IPS-18c (cell line): ENCODE results near the gene ITIH4.

Experiments
- H3K4me3 ChIP-seq: 2 replicates; pipeline ENCODE4 v1.7.0; 2013; ENCODE audit warnings: low read depth, mild to moderate bottlenecking, low read length, moderate library complexity; ENCODE audit not compliant: insufficient read depth
- H3K9me3 ChIP-seq: one replicate; pipeline ENCODE4 v1.6.1; 2013; ENCODE audit warnings: mild to moderate bottlenecking, low read length, moderate library complexity; ENCODE audit not compliant: control insufficient read depth, insufficient read depth

ITIH4 gene

DNA sequence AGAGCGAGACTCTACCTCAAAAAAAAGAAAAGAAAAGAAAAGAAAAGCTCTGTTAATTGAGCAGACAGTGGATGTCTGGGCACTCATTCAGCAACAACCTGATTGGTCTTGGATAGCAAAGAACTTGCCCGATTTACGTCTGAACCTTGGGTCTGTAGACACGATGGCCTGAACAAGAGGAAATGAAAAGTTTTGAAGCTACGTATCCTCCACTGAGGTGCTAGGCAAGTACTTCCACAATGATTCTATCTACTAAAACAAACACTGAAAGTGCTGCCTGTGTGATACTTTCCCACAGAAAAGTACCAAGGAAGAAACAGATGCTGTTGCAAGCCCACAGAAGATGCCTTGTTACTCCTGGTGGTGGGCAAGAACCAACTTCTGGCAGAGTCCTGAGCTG lies 26.2 kb upstream of the ITIH4 start:
- H3K9me3 ChIP-seq: peaks cover 2% of the 10 kb centered on the region
- H3K4me3 ChIP-seq: no peak overlapping the region

DNA sequence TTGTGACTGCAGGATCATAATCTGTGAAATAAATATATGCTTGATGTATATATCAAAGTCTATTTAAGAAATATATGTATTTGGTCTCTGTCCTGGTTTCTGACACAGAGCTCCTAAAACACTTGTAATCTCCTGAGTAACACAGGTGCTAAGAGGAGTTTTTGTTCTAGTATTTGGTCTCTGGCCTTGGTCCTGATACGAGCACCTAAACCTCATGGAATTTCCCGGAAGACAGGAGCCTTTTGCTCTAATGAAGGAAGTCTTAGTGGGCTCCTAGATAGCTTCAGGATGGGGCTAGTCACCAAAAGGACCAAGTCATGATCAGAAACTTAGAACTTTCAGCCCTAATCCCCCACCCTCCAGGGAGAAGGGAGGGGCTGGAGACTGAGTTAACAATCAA lies 23.5 kb upstream of the ITIH4 start:
- no peaks in the 10 kb centered on the region for H3K9me3 ChIP-seq
- H3K4me3 ChIP-seq: no peak overlapping the region

DNA sequence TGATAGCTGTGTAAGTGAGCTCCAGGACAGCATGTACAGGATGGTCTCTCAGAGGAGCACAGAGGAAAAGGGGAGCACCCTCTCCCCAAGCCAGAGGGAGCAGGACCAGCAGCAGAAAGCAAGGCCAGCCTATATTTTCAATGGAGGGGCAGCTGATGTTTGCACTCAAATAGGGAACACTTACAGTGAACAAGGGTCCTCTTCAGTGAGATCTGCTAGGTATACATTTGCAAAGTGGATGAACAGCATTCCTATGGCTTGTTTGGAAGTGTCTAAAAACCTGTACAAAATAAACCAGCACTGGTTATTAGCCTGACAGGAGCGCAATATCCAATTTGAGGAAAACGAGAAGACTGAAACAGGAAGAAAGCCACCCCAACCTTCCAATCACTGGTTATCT lies 21.9 kb upstream of the ITIH4 start:
- no peaks in the 10 kb centered on the region for H3K9me3 ChIP-seq

DNA sequence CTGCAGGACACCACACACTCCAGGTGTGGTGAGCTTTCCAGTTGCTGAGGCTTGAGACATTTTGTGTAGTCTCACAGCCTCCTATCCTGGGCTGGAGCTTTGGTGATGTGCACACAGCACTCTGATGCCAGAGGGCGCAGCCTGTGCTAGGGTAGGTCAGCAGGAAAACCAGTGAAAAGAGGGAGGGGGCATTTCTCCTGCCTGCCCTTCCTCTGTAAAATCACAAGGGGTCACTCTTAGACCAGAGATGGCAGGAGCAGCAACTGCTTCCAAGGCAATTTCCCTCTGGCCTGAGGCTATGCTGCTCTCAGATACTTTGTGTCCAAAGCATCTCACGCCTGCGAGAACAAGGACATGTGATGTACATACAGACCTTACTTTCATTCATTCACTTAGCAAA lies 20.9 kb upstream of the ITIH4 start:
- no peak overlapping the region for H3K4me3 ChIP-seq
- no peaks in the 10 kb centered on the region for H3K9me3 ChIP-seq

More for the DNA sequence above, 21.9 kb upstream of the ITIH4 start:
- H3K4me3 ChIP-seq: no peak overlapping the region

DNA sequence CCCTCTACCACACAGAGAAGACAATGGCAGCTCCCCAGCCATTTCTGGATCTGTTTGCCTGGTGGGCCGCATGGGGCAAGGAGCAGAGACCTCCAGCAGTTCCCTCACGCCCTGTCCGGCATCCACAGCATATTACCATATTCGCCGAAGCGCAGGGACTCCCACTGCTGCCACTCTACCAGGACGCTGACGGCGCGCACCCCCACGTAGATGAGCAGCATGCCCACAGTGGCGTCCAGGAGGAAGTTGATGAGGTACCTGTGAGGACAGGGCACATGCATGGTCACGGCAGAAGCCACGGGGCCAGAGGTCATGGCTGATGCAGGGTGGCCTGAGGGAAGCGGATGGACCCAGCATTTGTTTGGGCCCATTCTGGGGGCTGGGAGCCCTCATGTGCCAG lies 19.2 kb upstream of the ITIH4 start:
- no peaks in the 10 kb centered on the region for H3K9me3 ChIP-seq

DNA sequence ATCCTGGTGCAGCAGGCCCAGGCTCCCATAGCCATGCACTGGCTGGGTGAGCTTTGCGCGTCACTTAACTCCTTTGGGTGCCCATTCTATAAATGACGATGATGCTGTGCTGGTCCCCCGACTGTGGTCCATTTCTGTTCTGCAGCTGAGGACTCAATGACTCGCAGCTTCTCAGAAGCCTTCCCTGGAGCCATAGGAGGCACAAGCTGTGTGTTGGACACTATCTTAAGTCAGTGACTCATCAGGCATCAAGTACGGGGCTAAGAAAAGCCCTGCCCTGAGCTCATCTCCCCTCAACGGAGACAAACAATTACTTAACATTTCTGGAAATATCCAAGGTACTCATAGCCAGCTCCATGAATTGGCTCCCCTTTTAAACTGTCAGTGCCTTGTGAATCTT lies 18.1 kb upstream of the ITIH4 start:
- Histone ChIP-seq H3K9me3 (no peaks in the 10 kb centered on the region), H3K4me3 (no peak overlapping the region)

More for the DNA sequence above, 19.2 kb upstream of the ITIH4 start:
- no peak overlapping the region for H3K4me3 ChIP-seq

GRCh38 chr3:52847726-52848125 lies 17.3 kb upstream of the ITIH4 start:
- Histone ChIP-seq H3K4me3 (no peak overlapping the region), H3K9me3 (no peaks in the 10 kb centered on the region)

GRCh38 chr3:52847241-52847640 lies 16.8 kb upstream of the ITIH4 start:
- H3K4me3 ChIP-seq: no peak overlapping the region
- no peaks in the 10 kb centered on the region for H3K9me3 ChIP-seq

DNA sequence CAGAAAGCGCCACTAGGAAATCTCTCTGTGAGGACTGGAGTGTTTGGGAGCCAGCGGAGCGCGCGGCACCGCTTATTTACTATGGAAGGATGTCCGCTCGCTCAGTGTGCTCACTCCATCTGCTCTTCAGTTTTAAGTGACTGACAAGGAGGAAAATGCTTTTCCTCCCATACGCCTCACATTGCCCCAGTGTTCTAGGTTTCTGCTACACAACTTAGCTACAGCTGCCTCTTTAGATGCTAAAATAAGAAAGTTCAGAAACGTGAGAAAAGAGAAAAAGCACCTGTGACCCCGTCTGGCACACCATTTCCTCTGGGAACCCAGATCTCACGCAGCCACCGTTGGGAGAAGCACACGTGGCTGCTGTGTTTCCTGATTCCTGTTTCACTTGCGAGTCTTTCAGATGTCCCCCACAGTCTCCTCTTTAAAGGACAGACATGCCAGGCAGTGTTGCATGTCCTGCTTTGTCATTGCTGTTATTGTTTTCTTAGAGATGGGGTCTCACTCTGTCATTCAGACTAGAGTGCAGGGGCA lies 16.0 kb upstream of the ITIH4 start:
- no peaks in the 10 kb centered on the region for H3K9me3 ChIP-seq
- no peak overlapping the region for H3K4me3 ChIP-seq

GRCh38 chr3:52845691-52846431 lies 15.4 kb upstream of the ITIH4 start:
- H3K4me3 ChIP-seq: no peak overlapping the region
- no peaks in the 10 kb centered on the region for H3K9me3 ChIP-seq

- no peaks in the 10 kb centered on the region for H3K9me3 ChIP-seq
Measured at GRCh38 chr3:52845157-52845556, 14.7 kb upstream of the ITIH4 start.

DNA sequence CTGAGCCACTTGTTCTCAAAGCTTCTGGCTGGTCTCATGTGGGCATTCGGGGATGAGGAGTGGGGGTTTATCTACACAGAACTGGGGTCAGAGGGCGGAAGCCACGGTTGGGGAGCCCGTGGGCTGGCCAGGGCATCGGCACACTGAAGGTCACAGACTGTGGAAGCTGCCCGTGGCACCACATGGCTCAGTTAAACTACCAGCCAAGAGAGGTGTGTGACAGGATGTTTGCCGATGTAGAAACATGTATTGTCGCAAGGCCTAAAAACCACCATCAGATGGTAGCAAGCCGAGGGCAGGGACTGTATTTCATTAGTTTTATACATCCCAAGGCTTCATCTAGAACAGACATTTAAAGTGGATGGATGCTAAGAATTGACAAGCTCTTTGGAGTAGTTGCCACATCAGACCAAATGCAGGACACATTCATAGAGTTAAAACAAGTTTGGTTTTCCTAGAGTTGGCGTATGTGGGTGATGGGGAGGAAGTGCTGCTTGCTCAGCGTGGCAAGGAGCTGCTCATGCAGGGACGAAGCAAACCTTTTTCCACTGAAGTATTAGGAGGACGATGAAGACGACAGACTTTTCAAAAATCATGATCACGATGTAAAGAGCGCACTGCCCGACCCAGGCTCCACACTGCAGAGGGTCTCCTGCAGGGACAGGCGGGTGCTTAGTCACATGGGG lies 14.0 kb upstream of the ITIH4 start:
- H3K4me3 ChIP-seq: no peak overlapping the region

More at GRCh38 chr3:52845157-52845556, 14.7 kb upstream of the ITIH4 start:
- no peak overlapping the region for H3K4me3 ChIP-seq

GRCh38 chr3:52843881-52844280 lies 13.4 kb upstream of the ITIH4 start:
- Histone ChIP-seq H3K9me3 (no peaks in the 10 kb centered on the region), H3K4me3 (no peak overlapping the region)

More for the DNA sequence above, 14.0 kb upstream of the ITIH4 start:
- H3K9me3 ChIP-seq: no peaks in the 10 kb centered on the region

DNA sequence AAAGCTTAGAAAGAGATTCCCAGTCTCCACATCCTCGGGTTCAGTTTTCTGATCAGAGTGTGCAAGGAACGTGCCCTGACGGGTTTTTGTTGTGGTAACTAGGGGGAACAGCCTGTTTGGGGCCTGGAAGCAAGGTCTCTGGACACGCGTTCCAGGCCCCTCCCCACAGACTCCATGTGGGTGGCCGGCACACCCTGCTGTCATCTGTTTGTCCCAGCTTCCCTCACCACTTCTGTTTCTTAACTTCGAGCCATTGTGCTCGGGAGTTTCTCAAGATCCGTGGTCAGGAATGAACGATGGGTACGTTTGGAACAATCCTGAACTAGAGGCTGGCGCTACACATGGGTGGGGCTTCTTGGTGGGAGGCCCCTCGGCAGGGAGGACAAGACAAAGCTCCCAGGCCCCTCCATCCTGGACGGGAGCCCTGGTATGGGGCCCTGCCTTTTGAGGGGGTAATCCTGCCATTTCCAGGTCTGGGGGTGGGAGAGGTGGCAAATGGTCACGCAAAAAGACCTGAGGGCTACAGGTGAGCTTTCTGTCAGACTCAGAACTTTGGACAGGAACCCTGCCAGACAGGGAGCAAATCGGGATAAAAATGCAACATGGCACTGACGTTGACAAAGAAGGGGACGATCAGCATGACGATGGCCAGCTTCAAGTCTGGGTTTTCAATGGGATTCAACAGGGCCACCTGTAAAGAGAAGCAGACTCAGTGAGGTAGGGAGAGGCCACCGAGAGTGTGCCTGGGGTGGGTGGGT lies 12.8 kb upstream of the ITIH4 start:
- no peak overlapping the region for H3K4me3 ChIP-seq
- H3K9me3 ChIP-seq: no peaks in the 10 kb centered on the region

GRCh38 chr3:52842424-52842823 lies 12.0 kb upstream of the ITIH4 start:
- H3K4me3 ChIP-seq: no peak overlapping the region
- H3K9me3 ChIP-seq: no peaks in the 10 kb centered on the region

GRCh38 chr3:52841981-52842340 lies 11.5 kb upstream of the ITIH4 start:
- H3K4me3 ChIP-seq: no peak overlapping the region
- no peaks in the 10 kb centered on the region for H3K9me3 ChIP-seq

- Histone ChIP-seq H3K9me3 (no peaks in the 10 kb centered on the region), H3K4me3 (no peak overlapping the region)
Measured at GRCh38 chr3:52841211-52841980, 10.9 kb upstream of the ITIH4 start.
